ENCODE data around the gene FDX2. TPM values are rescaled to one million over a fixed set of nuclear protein-coding genes. Genes with fewer than 3 reads are reported as not detected.
A peak's percentile ranks its signal among the peaks of the same experiment; 100 is the strongest.

Gene FDX2
- total and polyA plus RNA-seq, 4 donors = 5.8 to 18.7 (median 10.0) TPM

DNA sequence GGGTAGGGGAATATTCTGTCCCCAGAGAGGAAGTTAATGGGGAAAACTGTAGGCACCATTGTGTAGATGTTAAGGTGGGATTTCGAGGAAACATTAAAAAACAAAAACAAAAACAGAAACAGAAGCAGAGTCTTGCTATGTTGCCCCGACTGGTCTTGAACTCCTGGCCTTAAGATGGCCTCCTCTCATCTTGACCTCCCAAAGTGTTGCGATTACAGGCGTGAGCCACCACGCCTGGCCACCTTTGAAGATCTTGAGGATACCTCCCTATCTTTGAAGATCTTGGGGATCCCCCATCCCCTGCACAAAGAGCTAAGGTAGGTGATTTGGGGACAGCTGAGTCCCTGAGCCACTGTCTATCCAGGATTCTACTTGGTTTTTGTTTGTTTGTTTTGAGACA is 24.2 kb upstream of the FDX2 start:
- 92% methylated on average over 5 of the region's 5 CpGs for WGBS
- no peak for DNase-seq (ENCODE audit: low spot score)
- H3K4me1 ChIP-seq (ENCODE audit: control insufficient read depth in 4 of 4, insufficient read depth in 4 of 4, low read length in 3 of 4) = peaks cover 7 to 23% (median 13%) of the 10 kb centered on the region in 4 donors
- TF ChIP-seq, protein P1, sequence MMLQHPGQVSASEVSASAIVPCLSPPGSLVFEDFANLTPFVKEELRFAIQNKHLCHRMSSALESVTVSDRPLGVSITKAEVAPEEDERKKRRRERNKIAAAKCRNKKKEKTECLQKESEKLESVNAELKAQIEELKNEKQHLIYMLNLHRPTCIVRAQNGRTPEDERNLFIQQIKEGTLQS (IDR thresholded peaks at IDR 0.05) = no peak
- TF ChIP-seq, protein P2, sequence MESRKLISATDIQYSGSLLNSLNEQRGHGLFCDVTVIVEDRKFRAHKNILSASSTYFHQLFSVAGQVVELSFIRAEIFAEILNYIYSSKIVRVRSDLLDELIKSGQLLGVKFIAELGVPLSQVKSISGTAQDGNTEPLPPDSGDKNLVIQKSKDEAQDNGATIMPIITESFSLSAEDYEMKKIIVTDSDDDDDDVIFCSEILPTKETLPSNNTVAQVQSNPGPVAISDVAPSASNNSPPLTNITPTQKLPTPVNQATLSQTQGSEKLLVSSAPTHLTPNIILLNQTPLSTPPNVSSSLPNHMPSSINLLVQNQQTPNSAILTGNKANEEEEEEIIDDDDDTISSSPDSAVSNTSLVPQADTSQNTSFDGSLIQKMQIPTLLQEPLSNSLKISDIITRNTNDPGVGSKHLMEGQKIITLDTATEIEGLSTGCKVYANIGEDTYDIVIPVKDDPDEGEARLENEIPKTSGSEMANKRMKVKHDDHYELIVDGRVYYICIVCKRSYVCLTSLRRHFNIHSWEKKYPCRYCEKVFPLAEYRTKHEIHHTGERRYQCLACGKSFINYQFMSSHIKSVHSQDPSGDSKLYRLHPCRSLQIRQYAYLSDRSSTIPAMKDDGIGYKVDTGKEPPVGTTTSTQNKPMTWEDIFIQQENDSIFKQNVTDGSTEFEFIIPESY (IDR thresholded peaks at IDR 0.05) = no peak
- TF ChIP-seq RAD21 (IDR thresholded peaks at IDR 0.05) (no peak), YY1 (IDR thresholded peaks at IDR 0.05) (no peak), RXRA (IDR thresholded peaks at IDR 0.05) (no peak), EGR1 (IDR thresholded peaks at IDR 0.05; ENCODE audit: low read depth in 2 of 2) (no peak), FOXA2 (IDR thresholded peaks at IDR 0.05) (no peak)
- no peak overlapping the region for H3K27ac ChIP-seq (ENCODE audit: low read depth in 1 of 2, low read length in 2 of 2)
- no peaks in the 10 kb centered on the region for H3K36me3 ChIP-seq (ENCODE audit: control insufficient read depth in 4 of 4, insufficient read depth in 3 of 4, low read depth in 1 of 4, low read length in 3 of 4)
- no peaks in the 10 kb centered on the region for H3K27me3 ChIP-seq (ENCODE audit: control insufficient read depth in 4 of 4, insufficient read depth in 4 of 4, low read length in 3 of 4)
- no peak overlapping the region for H3K9ac ChIP-seq (ENCODE audit: low read depth in 1 of 2, low read length in 2 of 2)
- H3K4me3 ChIP-seq (ENCODE audit: low read depth in 1 of 3, low read length in 3 of 3) = no peak overlapping the region
- no peaks in the 10 kb centered on the region for H3K9me3 ChIP-seq (ENCODE audit: control insufficient read depth in 4 of 4, low read length in 3 of 4)

DNA sequence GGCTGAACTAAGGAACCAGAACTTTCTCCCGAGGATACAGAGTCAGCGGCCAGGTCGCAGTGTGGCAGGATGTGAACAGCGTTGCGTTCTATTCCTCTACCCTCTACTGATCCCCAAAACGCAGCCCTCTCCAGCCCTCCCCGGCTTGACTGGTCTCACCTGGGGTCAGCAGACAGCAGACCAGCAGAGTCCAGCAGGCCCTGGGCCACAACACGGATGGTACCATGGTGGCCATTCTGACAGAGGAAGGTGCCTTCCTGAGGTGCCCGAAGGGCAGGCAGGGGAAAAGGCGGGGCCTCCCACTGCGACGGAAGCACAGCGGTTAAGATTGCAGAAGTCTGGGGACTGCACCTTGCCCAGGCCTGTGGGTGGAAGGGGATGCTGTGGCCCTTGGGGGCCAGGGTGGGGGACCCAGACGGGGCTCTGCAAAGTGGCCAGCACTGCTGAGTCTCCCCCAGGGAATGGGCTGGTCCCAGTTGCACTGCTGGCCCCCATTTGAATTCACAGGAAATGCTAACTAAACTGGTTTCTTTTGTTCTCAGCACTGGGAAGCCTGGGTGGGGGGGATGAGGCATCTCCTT is 23.7 kb upstream of the FDX2 start, which contains the start of gene ICAM3:
Gene ICAM3, minus strand, starts transcription at position 245 of the 581 bp plus-strand sequence. Its CDS starts 10 bp downstream, at position 235.
- no peaks in the 10 kb centered on the region for H3K27me3 ChIP-seq (ENCODE audit: control insufficient read depth in 4 of 4, insufficient read depth in 4 of 4, low read length in 3 of 4)
- no peak for DNase-seq (ENCODE audit: low spot score)
- WGBS = 67% methylated on average over 14 of the region's 14 CpGs
- peak within 1 kb of the TSS; percentile 1 to 46 for H3K27ac ChIP-seq (ENCODE audit: low read depth in 1 of 2, low read length in 2 of 2)
- no peaks in the 10 kb centered on the region for H3K36me3 ChIP-seq (ENCODE audit: control insufficient read depth in 4 of 4, insufficient read depth in 3 of 4, low read depth in 1 of 4, low read length in 3 of 4)
- peak within 1 kb of the TSS in 1 of 3 donors; percentile 3 for H3K4me3 ChIP-seq (ENCODE audit: low read depth in 1 of 3, low read length in 3 of 3)
- peak within 1 kb of the TSS in 1 of 2 donors; percentile 20 for H3K9ac ChIP-seq (ENCODE audit: low read depth in 1 of 2, low read length in 2 of 2)
- H3K9me3 ChIP-seq (ENCODE audit: control insufficient read depth in 4 of 4, low read length in 3 of 4) = no peaks in the 10 kb centered on the region
- peaks cover 7 to 24% (median 14%) of the 10 kb centered on the region in 4 donors for H3K4me1 ChIP-seq (ENCODE audit: control insufficient read depth in 4 of 4, insufficient read depth in 4 of 4, low read length in 3 of 4)
- TF ChIP-seq, protein P3, sequence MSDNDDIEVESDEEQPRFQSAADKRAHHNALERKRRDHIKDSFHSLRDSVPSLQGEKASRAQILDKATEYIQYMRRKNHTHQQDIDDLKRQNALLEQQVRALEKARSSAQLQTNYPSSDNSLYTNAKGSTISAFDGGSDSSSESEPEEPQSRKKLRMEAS (IDR thresholded peaks at IDR 0.05) = no peak
- TF ChIP-seq, protein P4, sequence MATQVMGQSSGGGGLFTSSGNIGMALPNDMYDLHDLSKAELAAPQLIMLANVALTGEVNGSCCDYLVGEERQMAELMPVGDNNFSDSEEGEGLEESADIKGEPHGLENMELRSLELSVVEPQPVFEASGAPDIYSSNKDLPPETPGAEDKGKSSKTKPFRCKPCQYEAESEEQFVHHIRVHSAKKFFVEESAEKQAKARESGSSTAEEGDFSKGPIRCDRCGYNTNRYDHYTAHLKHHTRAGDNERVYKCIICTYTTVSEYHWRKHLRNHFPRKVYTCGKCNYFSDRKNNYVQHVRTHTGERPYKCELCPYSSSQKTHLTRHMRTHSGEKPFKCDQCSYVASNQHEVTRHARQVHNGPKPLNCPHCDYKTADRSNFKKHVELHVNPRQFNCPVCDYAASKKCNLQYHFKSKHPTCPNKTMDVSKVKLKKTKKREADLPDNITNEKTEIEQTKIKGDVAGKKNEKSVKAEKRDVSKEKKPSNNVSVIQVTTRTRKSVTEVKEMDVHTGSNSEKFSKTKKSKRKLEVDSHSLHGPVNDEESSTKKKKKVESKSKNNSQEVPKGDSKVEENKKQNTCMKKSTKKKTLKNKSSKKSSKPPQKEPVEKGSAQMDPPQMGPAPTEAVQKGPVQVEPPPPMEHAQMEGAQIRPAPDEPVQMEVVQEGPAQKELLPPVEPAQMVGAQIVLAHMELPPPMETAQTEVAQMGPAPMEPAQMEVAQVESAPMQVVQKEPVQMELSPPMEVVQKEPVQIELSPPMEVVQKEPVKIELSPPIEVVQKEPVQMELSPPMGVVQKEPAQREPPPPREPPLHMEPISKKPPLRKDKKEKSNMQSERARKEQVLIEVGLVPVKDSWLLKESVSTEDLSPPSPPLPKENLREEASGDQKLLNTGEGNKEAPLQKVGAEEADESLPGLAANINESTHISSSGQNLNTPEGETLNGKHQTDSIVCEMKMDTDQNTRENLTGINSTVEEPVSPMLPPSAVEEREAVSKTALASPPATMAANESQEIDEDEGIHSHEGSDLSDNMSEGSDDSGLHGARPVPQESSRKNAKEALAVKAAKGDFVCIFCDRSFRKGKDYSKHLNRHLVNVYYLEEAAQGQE (IDR thresholded peaks at IDR 0.05) = no peak
- TF ChIP-seq FOXA1 (IDR thresholded peaks at IDR 0.05) (no peak), FOXA2 (IDR thresholded peaks at IDR 0.05) (no peak), RXRA (IDR thresholded peaks at IDR 0.05) (no peak), TAF1 (conservative IDR thresholded peaks at IDR 0.05) (no peak), HNF4G (IDR thresholded peaks at IDR 0.05) (no peak), GABPA (IDR thresholded peaks at IDR 0.05 in 1 of 2, conservative IDR thresholded peaks at IDR 0.05 in 1 of 2) (no peak), RAD21 (IDR thresholded peaks at IDR 0.05) (no peak), JUND (IDR thresholded peaks at IDR 0.05) (no peak), EGR1 (IDR thresholded peaks at IDR 0.05; ENCODE audit: low read depth in 2 of 2) (no peak)
- TF ChIP-seq, protein P5, sequence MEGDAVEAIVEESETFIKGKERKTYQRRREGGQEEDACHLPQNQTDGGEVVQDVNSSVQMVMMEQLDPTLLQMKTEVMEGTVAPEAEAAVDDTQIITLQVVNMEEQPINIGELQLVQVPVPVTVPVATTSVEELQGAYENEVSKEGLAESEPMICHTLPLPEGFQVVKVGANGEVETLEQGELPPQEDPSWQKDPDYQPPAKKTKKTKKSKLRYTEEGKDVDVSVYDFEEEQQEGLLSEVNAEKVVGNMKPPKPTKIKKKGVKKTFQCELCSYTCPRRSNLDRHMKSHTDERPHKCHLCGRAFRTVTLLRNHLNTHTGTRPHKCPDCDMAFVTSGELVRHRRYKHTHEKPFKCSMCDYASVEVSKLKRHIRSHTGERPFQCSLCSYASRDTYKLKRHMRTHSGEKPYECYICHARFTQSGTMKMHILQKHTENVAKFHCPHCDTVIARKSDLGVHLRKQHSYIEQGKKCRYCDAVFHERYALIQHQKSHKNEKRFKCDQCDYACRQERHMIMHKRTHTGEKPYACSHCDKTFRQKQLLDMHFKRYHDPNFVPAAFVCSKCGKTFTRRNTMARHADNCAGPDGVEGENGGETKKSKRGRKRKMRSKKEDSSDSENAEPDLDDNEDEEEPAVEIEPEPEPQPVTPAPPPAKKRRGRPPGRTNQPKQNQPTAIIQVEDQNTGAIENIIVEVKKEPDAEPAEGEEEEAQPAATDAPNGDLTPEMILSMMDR (IDR thresholded peaks at IDR 0.05; ENCODE audit: low read depth, low read length, missing input control) = no peak
- TF ChIP-seq, protein P2 (IDR thresholded peaks at IDR 0.05) = no peak
- TF ChIP-seq, protein P1 (IDR thresholded peaks at IDR 0.05) = no peak
